GM21786 (cell line): Measurements from ENCODE around the gene AP3S2.
"Not testable (repeated sequence)": the region's sequence is repeated elsewhere in the genome, so short reads cannot be mapped to it uniquely, and the experiment has no call there.

Source experiments
- ATAC-seq: cut with Tn5 transposase; IDR thresholded peaks from one replicate; pipeline ENCODE4 v1.9.1; 2021; ENCODE audit not compliant: unreplicated experiment

The AP3S2 gene

GRCh38 chr15:89870006-89870405, 23.8 kb downstream of the AP3S2 start:
- no peak for ATAC-seq

- ATAC-seq = not testable (repeated sequence)
Measured at GRCh38 chr15:89869490-89869889, 24.3 kb downstream of the AP3S2 start.

- no peak for ATAC-seq
Measured at GRCh38 chr15:89864958-89865739, 28.6 kb downstream of the AP3S2 start.

GRCh38 chr15:89863918-89864317, 29.9 kb downstream of the AP3S2 start:
- no peak for ATAC-seq

- ATAC-seq = no peak
Measured at GRCh38 chr15:89860891-89861290, 32.9 kb downstream of the AP3S2 start.

- no peak for ATAC-seq
Measured at GRCh38 chr15:89860431-89860830, 33.4 kb downstream of the AP3S2 start.

GRCh38 chr15:89858661-89859458, 34.9 kb downstream of the AP3S2 start:
- no peak for ATAC-seq

- no peak for ATAC-seq
Measured at GRCh38 chr15:89857673-89858072, 36.1 kb downstream of the AP3S2 start.

GRCh38 chr15:89855948-89856347, 37.8 kb downstream of the AP3S2 start:
- ATAC-seq = no peak

- ATAC-seq = not testable (repeated sequence)
Measured at GRCh38 chr15:89854863-89855262, 38.9 kb downstream of the AP3S2 start.

- no peak for ATAC-seq
Measured at GRCh38 chr15:89852342-89852995, 41.3 kb downstream of the AP3S2 start.

GRCh38 chr15:89851673-89852341, 42.0 kb downstream of the AP3S2 start:
- peak; percentile 71 for ATAC-seq

- no peak for ATAC-seq
Measured at GRCh38 chr15:89848970-89849292, 44.9 kb downstream of the AP3S2 start.

- no peak for ATAC-seq
Measured at GRCh38 chr15:89847101-89847500, 46.7 kb downstream of the AP3S2 start.

- no peak for ATAC-seq
Measured at GRCh38 chr15:89845305-89845893, 48.4 kb downstream of the AP3S2 start.

- no peak for ATAC-seq
Measured at GRCh38 chr15:89841962-89842361, 51.8 kb downstream of the AP3S2 start.

GRCh38 chr15:89841306-89841705, 52.5 kb downstream of the AP3S2 start:
- ATAC-seq = no peak

- ATAC-seq = no peak
Measured at GRCh38 chr15:89839167-89839810, 54.5 kb downstream of the AP3S2 start.

GRCh38 chr15:89837830-89838178, 56.0 kb downstream of the AP3S2 start:
- no peak for ATAC-seq

GRCh38 chr15:89837134-89837829, 56.5 kb downstream of the AP3S2 start:
- ATAC-seq = no peak
